Hepatocyte (in vitro differentiated cells): ENCODE measurements around the gene MAOB.

ENCODE experiments used
- EZH2 ChIP-seq: fragments of 200-600 bp; sonication (generic); IDR thresholded peaks from 2 replicates; pipeline ENCODE4 v1.6.1; 2016; ENCODE audit warnings: antibody characterized with exemption, mild to moderate bottlenecking, borderline replicate concordance
- TF ChIP-seq, protein P1 (sequence below): fragments of 200-600 bp; sonication (generic); IDR thresholded peaks from 2 replicates; pipeline ENCODE4 v1.5.1; 2016; ENCODE audit warnings: antibody characterized with exemption, mild to moderate bottlenecking; ENCODE audit not compliant: poor library complexity

DNA sequence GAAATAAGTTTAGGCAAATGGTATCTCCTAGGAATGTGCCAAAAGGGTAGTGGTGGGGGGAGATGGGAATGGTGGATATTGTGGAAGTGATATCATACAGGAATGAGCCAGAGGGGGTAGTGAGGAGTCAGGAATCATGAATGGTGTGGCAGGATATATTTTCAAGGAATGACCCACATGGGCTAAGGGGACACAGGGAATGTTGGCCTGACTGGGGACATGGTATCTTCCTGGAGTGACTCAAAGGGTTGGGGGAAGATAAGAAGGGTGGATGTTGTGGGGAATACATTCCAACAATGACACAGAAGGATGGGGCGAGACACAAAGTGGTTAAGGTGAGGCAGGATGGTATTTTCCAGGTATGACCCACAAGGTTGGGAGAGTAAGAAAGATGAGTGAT is 165.6 kb downstream of the MAOB start:
- TF ChIP-seq, protein P1, sequence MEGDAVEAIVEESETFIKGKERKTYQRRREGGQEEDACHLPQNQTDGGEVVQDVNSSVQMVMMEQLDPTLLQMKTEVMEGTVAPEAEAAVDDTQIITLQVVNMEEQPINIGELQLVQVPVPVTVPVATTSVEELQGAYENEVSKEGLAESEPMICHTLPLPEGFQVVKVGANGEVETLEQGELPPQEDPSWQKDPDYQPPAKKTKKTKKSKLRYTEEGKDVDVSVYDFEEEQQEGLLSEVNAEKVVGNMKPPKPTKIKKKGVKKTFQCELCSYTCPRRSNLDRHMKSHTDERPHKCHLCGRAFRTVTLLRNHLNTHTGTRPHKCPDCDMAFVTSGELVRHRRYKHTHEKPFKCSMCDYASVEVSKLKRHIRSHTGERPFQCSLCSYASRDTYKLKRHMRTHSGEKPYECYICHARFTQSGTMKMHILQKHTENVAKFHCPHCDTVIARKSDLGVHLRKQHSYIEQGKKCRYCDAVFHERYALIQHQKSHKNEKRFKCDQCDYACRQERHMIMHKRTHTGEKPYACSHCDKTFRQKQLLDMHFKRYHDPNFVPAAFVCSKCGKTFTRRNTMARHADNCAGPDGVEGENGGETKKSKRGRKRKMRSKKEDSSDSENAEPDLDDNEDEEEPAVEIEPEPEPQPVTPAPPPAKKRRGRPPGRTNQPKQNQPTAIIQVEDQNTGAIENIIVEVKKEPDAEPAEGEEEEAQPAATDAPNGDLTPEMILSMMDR = no peak
- no peak for TF ChIP-seq EZH2
